Esophagus muscularis mucosa (tissue), 4 donors: ENCODE results near the gene MCAT. TPM values are rescaled to one million over a fixed set of nuclear protein-coding genes. Genes with fewer than 3 reads are reported as not detected.

ENCODE experiments used
- DNase-seq: peaks from one replicate; pipeline ENCODE4 v3.0.0-alpha.2; 2017; ENCODE audit errors: extremely low spot score
- H3K27ac ChIP-seq, 4 donors: fragments of 200-600 bp; sonication (generic); replicated peaks in 1 of 4; 1 replicate in 3 of 4; 2 replicates in 1 of 4; pipeline ENCODE4 v1.5.1; 2016 to 2019; ENCODE audit warnings: mild to moderate bottlenecking in 1 of 4
- H3K27me3 ChIP-seq, 4 donors: fragments of 200-600 bp; sonication (generic); one replicate each; pipeline versions ENCODE4 v1.5.1 to v1.6.0; 2016 to 2019
- H3K36me3 ChIP-seq, 4 donors: fragments of 200-600 bp; sonication (generic); one replicate each; pipeline ENCODE4 v1.5.1; 2016 to 2019
- H3K4me1 ChIP-seq, 4 donors: fragments of 200-600 bp; sonication (generic); one replicate each; pipeline ENCODE4 v1.5.1; 2016 to 2019
- H3K4me3 ChIP-seq, 4 donors: fragments of 200-600 bp; sonication (generic); 1 replicate in 2 of 4; 2 replicates in 2 of 4; pipeline ENCODE4 v1.5.1; 2016 to 2019; ENCODE audit warnings: mild to moderate bottlenecking in 4 of 4, moderate library complexity in 1 of 4
- H3K9me3 ChIP-seq, 4 donors: fragments of 200-600 bp; sonication (generic); 1 replicate in 3 of 4; 2 replicates in 1 of 4; pipeline ENCODE4 v1.5.1; 2016 to 2019
- CTCF ChIP-seq, 3 experiments: fragments of 200-600 bp in 2 of 3; fragments of 450-650 bp in 1 of 3; sonication (generic) in 2 of 3; IDR thresholded peaks; one replicate each; pipeline ENCODE4 v1.5.1; 2017 to 2019; ENCODE audit warnings: antibody characterized with exemption in 3 of 3, mild to moderate bottlenecking in 2 of 3, moderate library complexity in 1 of 3
- EP300 ChIP-seq: sonication (generic); formaldehyde crosslinking; IDR thresholded peaks from one replicate; pipeline ENCODE4 v1.6.1; 2017; ENCODE audit warnings: antibody characterized with exemption
- POLR2A ChIP-seq: fragments of 450-650 bp; IDR thresholded peaks from one replicate; pipeline ENCODE4 v1.6.1; 2017; ENCODE audit warnings: antibody characterized with exemption, moderate library complexity, mild to moderate bottlenecking, low read depth
- POLR2AphosphoS5 ChIP-seq, 2 donors: sonication (generic); formaldehyde crosslinking; IDR thresholded peaks; one replicate each; pipeline ENCODE4 v1.6.1; 2017; ENCODE audit warnings: antibody characterized with exemption in 2 of 2
- WGBS: methylation state at CpG from one replicate; pipeline ENCODE4 v1.1.5; 2018; 5-methylcytosine and 5-hydroxymethylcytosine counted together
- intact Hi-C: fragments of 100-400 bp; cut with DNase I; formaldehyde crosslinking; loops from one replicate; pipeline ENCODE4 v1.15.1; 2023
- total RNA-seq, 4 donors: library from RNA; depleted of rRNA; stranded (reverse); fragments of >200 nt; gene quantifications; one replicate each; pipeline versions ENCODE4 v1.1.0 to v1.2.1, GENCODE V29; 2016

MCAT gene
- total RNA-seq, 4 donors from 2014 or later = 15.8 to 32.1 (median 22.7) TPM

DNA sequence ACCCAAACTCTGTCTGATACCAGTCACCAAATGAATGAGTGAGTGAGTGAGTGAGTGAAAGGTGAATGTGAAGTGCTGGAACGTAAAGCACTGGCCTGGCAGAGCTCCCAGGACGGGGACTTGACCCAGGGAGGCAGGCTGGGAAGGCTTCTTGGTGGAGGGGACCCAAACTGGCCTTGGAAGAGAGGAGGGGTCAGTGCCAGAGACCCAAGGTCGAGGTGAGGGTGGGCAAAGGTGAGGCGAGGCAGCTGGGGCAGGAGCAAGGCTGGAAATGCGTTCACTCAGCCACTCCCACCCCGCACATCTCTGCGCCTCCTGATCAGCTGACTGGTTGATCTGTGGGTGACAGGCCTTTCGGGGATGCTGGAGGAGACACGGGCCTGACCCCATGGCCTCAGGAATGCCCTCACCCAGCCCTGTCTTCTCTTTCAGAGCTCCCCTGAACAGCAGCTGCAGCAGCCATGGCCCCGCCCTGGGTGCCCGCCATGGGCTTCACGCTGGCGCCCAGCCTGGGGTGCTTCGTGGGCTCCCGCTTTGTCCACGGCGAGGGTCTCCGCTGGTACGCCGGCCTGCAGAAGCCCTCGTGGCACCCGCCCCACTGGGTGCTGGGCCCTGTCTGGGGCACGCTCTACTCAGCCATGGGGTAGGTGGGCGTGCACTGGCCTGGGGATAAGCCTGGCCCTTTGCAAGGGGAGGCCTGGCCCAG lies 15.7 kb upstream of the MCAT start:
- Histone ChIP-seq H3K27me3 (no peaks in the 10 kb centered on the region), H3K4me3 (no peak overlapping the region), H3K36me3 (peaks cover 0 to 44% (median 36%) of the 10 kb centered on the region in 4 donors), H3K27ac (no peak overlapping the region), H3K4me1 (peaks cover 16 to 56% (median 35%) of the 10 kb centered on the region in 4 donors), H3K9me3 (no peaks in the 10 kb centered on the region)
- intact Hi-C loops = no loop called here
- no peak for DNase-seq
- WGBS = 84% methylated on average over 10 of the region's 24 CpGs
- TF ChIP-seq POLR2AphosphoS5 (IDR thresholded peaks at IDR 0.05) (no peak), CTCF (IDR thresholded peaks at IDR 0.05) (no peak), EP300 (no peak), POLR2A (no peak)

DNA sequence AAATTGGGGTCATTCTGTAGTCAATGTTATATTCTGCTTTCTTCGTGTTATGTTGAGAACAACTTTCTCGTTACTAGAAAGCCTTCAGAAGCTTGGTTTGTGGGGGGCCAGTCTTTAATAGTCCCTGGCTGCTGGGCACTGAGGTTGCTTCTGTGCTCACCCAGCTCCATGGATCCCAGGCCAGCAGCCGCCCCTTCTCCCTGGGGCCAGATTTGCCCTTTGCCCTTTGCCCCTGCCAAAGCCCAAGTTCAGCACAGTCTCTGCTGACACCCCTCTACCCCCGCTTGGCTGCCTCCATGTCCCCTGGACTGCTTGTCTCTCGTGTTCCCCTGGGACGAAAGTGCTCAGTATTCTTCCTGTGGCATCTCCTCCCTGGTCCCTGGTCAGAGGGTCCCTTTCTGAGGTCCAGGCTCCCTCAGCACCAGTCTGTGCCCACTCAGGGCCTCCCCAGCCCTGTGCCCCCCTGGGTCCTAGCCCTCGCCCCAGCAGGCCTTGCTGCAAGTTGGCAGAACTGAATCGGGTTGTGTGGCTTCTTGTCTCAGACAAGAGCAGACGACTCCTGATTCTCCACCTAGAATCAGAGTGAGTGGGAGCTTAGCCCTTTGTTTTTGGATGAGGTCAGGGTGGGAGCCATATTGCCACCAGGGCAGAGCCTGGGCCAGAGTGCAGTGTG lies 14.8 kb upstream of the MCAT start:
- intact Hi-C loops = no loop called here

DNA sequence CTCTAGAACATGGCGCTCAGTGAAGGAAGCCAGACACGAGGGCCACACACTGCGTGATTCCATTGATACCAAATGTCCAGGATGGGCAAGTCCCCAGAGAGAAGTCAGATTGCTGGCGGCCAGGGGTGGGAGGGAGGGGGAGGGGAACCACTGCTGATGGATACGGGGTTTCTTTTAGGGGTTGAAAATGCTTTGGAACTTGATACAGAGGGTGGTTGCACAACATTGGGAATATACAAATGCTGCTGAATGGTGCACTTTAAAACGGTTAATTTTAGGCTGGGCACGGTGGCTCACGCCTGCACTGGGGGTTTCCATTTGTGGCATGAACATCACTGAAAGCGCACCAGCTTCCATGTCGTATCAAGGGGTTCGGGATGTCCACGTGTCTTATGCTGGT lies 13.2 kb upstream of the MCAT start:
- WGBS = 85% methylated on average over 12 of the region's 12 CpGs
- Histone ChIP-seq H3K4me1 (peaks cover 15 to 61% (median 43%) of the 10 kb centered on the region in 4 donors), H3K27ac (no peak overlapping the region), H3K36me3 (peaks cover 0 to 27% (median 17%) of the 10 kb centered on the region in 4 donors), H3K4me3 (no peak overlapping the region), H3K27me3 (no peaks in the 10 kb centered on the region), H3K9me3 (no peaks in the 10 kb centered on the region)
- no peak for TF ChIP-seq POLR2A
- intact Hi-C loops = no loop called here
- no peak for DNase-seq

More for the DNA sequence above, 14.8 kb upstream of the MCAT start:
- 82% methylated on average over 6 of the region's 9 CpGs for WGBS
- Histone ChIP-seq H3K27me3 (no peaks in the 10 kb centered on the region), H3K4me3 (no peak overlapping the region), H3K4me1 (peaks cover 9 to 52% (median 33%) of the 10 kb centered on the region in 4 donors), H3K27ac (no peak overlapping the region), H3K36me3 (peaks cover 0 to 40% (median 32%) of the 10 kb centered on the region in 4 donors), H3K9me3 (no peaks in the 10 kb centered on the region)
- DNase-seq = no peak
- TF ChIP-seq POLR2A (no peak), EP300 (no peak), CTCF (IDR thresholded peaks at IDR 0.05) (no peak), POLR2AphosphoS5 (IDR thresholded peaks at IDR 0.05) (no peak)

GRCh38 chr22:43155789-43156188 lies 12.6 kb upstream of the MCAT start:
- no peak overlapping the region for H3K27ac ChIP-seq
- intact Hi-C loops = no loop called here
- H3K9me3 ChIP-seq = no peaks in the 10 kb centered on the region
- H3K36me3 ChIP-seq = peaks cover 0 to 22% (median 10%) of the 10 kb centered on the region in 4 donors
- peaks cover 17 to 66% (median 47%) of the 10 kb centered on the region in 4 donors for H3K4me1 ChIP-seq
- no peaks in the 10 kb centered on the region for H3K27me3 ChIP-seq
- no peak for DNase-seq
- TF ChIP-seq POLR2AphosphoS5 (IDR thresholded peaks at IDR 0.05) = no peak
- TF ChIP-seq EP300 = no peak
- TF ChIP-seq CTCF (IDR thresholded peaks at IDR 0.05) = no peak
- TF ChIP-seq POLR2A = no peak
- H3K4me3 ChIP-seq = no peak overlapping the region
- 83% methylated on average over 2 of the region's 5 CpGs for WGBS

GRCh38 chr22:43154887-43155536 lies 11.8 kb upstream of the MCAT start:
- 76% methylated on average over 24 of the region's 27 CpGs for WGBS
- Histone ChIP-seq H3K27me3 (no peaks in the 10 kb centered on the region), H3K27ac (peak overlapping the region in 1 of 4 donors; percentile 20), H3K4me3 (no peak overlapping the region), H3K36me3 (peaks cover 0 to 16% (median 5%) of the 10 kb centered on the region in 4 donors), H3K4me1 (peaks cover 18 to 70% (median 51%) of the 10 kb centered on the region in 4 donors), H3K9me3 (no peaks in the 10 kb centered on the region)
- no peak for DNase-seq
- TF ChIP-seq POLR2AphosphoS5 (IDR thresholded peaks at IDR 0.05) (no peak), CTCF (IDR thresholded peaks at IDR 0.05) (no peak), POLR2A (no peak), EP300 (no peak)
- intact Hi-C loops = no loop called here
